K562 (cell line): ENCODE measurements around the gene SCAMP3. TPM values are rescaled to one million over a fixed set of nuclear protein-coding genes. Genes with fewer than 3 reads are reported as not detected.
A peak's percentile ranks its signal among the peaks of the same experiment; 100 is the strongest.

ENCODE experiments used
- ATF1 ChIP-seq, 2 experiments: fragments of 450-650 bp in 1 of 2; IDR thresholded peaks; 2 replicates each; pipeline ENCODE4 v1.6.1; 2016; ENCODE audit warnings: missing compliant biosample characterization in 1 of 2, missing genetic modification characterization in 1 of 2
- CREM ChIP-seq: IDR thresholded peaks from 2 replicates; pipeline ENCODE4 v1.6.1; 2014; ENCODE audit warnings: antibody characterized with exemption, low read depth
- CXXC5 ChIP-seq: fragments of 250-450 bp; sonication (Bioruptor Pico); IDR thresholded peaks from 2 replicates; pipeline ENCODE4 v1.8.0; 2022; ENCODE audit warnings: inconsistent platforms, mild to moderate bottlenecking, moderate library complexity
- ESRRA ChIP-seq: fragments of 450-650 bp; IDR thresholded peaks from 2 replicates; pipeline ENCODE4 v1.6.1; 2014; ENCODE audit warnings: low read depth, mild to moderate bottlenecking, moderate library complexity, borderline replicate concordance
- HLTF ChIP-seq: fragments of 450-650 bp; IDR thresholded peaks from 2 replicates; pipeline ENCODE4 v1.6.1; 2016
- IFI16 ChIP-seq: fragments of 250-450 bp; sonication (Bioruptor Pico); IDR thresholded peaks from 2 replicates; pipeline ENCODE4 v2.1.2; 2022; ENCODE audit warnings: mild to moderate bottlenecking, inconsistent platforms
- LCOR ChIP-seq: sonication (generic); formaldehyde crosslinking; IDR thresholded peaks from 2 replicates; pipeline ENCODE4 v1.8.0; 2022; ENCODE audit warnings: mild to moderate bottlenecking, missing genetic modification reagents
- MAFK ChIP-seq: IDR thresholded peaks from 2 replicates; pipeline ENCODE4 v1.6.1; 2011; ENCODE audit warnings: low read length, improper control_type of control experiment
- MTA2 ChIP-seq: fragments of 450-650 bp; IDR thresholded peaks from 2 replicates; pipeline ENCODE4 v1.6.1; 2016; ENCODE audit warnings: low read depth
- NBN ChIP-seq: fragments of 450-650 bp; IDR thresholded peaks from 2 replicates; pipeline ENCODE4 v1.6.1; 2016; ENCODE audit warnings: low read depth, mild to moderate bottlenecking
- NELFE ChIP-seq: IDR thresholded peaks from 2 replicates; pipeline ENCODE4 v1.6.1; 2011; ENCODE audit warnings: mild to moderate bottlenecking; ENCODE audit not compliant: insufficient read depth, insufficient read length
- PKNOX1 ChIP-seq: fragments of 450-650 bp; IDR thresholded peaks from 2 replicates; pipeline ENCODE4 v1.6.1; 2016
- PYGO2 ChIP-seq: fragments of 450-650 bp; IDR thresholded peaks from 2 replicates; pipeline ENCODE4 v1.6.1; 2016; ENCODE audit warnings: mild to moderate bottlenecking, missing genetic modification characterization, moderate library complexity, missing compliant biosample characterization
- RBFOX2 ChIP-seq: fragments of 200-400 bp; formaldehyde crosslinking; IDR thresholded peaks from 2 replicates; pipeline ENCODE4 v1.6.1; 2017; ENCODE audit warnings: low read depth, mild to moderate bottlenecking, low read length, moderate library complexity
- RFX5 ChIP-seq: IDR thresholded peaks from 2 replicates; pipeline ENCODE4 v1.6.1; 2011; ENCODE audit warnings: low read depth, mild to moderate bottlenecking, improper control_type of control experiment, low read length
- SMC3 ChIP-seq: conservative IDR thresholded peaks from 2 replicates; pipeline ENCODE4 v1.6.1; 2011; ENCODE audit warnings: low read depth, low read length, improper control_type of control experiment; ENCODE audit not compliant: insufficient read depth
- SP1 ChIP-seq: sonication (generic); formaldehyde crosslinking; IDR thresholded peaks from 2 replicates; pipeline ENCODE4 v1.8.1; 2022; ENCODE audit warnings: mild to moderate bottlenecking, missing genetic modification reagents
- YY1 ChIP-seq, 3 experiments: IDR thresholded peaks; 2 replicates each; pipeline ENCODE4 v1.6.1; 2011; ENCODE audit warnings: low read length in 2 of 3, mild to moderate bottlenecking in 2 of 3, moderate library complexity in 2 of 3, borderline replicate concordance in 1 of 3, control low read depth in 1 of 3, low read depth in 1 of 3; ENCODE audit not compliant: insufficient read depth in 3 of 3, insufficient replicate concordance in 2 of 3, control insufficient read depth in 1 of 3, insufficient read length in 1 of 3; ENCODE audit errors: extremely low read depth in 1 of 3
- ZBTB43 ChIP-seq: sonication (generic); formaldehyde crosslinking; IDR thresholded peaks from 2 replicates; pipeline ENCODE4 v1.8.0; 2023; ENCODE audit warnings: mild to moderate bottlenecking, missing genetic modification reagents
- ZBTB7A ChIP-seq: IDR thresholded peaks from 2 replicates; pipeline ENCODE4 v1.6.1; 2011; ENCODE audit warnings: low read depth, mild to moderate bottlenecking, low read length, moderate library complexity, borderline replicate concordance; ENCODE audit not compliant: control insufficient read depth
- ZNF165 ChIP-seq: fragments of 250-450 bp; sonication (Bioruptor Pico); IDR thresholded peaks from 2 replicates; pipeline ENCODE4 v1.4.0; 2020; ENCODE audit warnings: borderline replicate concordance
- ZNF280B ChIP-seq: fragments of 250-450 bp; sonication (Bioruptor Pico); IDR thresholded peaks from 2 replicates; pipeline ENCODE4 v1.5.1; 2021; ENCODE audit warnings: mild to moderate bottlenecking
- ZNF316 ChIP-seq: fragments of 450-650 bp; IDR thresholded peaks from 2 replicates; pipeline ENCODE4 v1.6.1; 2016
- ZNF584 ChIP-seq: fragments of 200-800 bp; sonication (Bioruptor generic); IDR thresholded peaks from 2 replicates; pipeline ENCODE4 v1.6.1; 2016; ENCODE audit warnings: low read depth, mild to moderate bottlenecking, missing genetic modification characterization, missing compliant biosample characterization
- ZNF830 ChIP-seq: fragments of 250-450 bp; sonication (Bioruptor Pico); IDR thresholded peaks from 2 replicates; pipeline ENCODE4 v1.5.0; 2021; ENCODE audit warnings: mild to moderate bottlenecking
- polyA plus RNA-seq, 8 experiments: library from polyadenylated mRNA; depleted of rRNA in 4 of 8; stranded (reverse) in 5 of 8; unstranded in 3 of 8; fragments of >200 nt; fragmentation: Nextera tagmentation in 2 of 8; fragmentation: Illumina TruSeq in 1 of 8; extraction: Ambion mirVana in 2 of 8; extraction: Trizol in 1 of 8; gene quantifications; 2 replicates each; pipeline versions ENCODE4 v1.2.1 to v1.2.3, GENCODE V29; 2011 to 2014; ENCODE audit warnings: inconsistent platforms in 1 of 8, missing spikeins in 1 of 8
- total RNA-seq, 7 experiments: library from RNA; depleted of rRNA in 6 of 7; stranded (reverse); fragments of >200 nt in 6 of 7; fragmentation: Illumina TruSeq in 2 of 7; extraction: Trizol in 2 of 7; gene quantifications; 2 replicates each; pipeline versions ENCODE4 v1.2.1 to v1.2.3, GENCODE V29; 2011 to 2021; ENCODE audit warnings: low replicate concordance in 1 of 7

The SCAMP3 gene
- total and polyA plus RNA-seq, 9 of the 15 experiments (the other 6 are each of a cell fraction or from before 2014, with no cell fraction given) = 14.2 to 131 (median 86.1) TPM

GRCh38 chr1:155206891-155207805 is 55.0 kb downstream of the SCAMP3 start (continued):
- TF ChIP-seq ZNF280B (CRISPR knock-in tag) = no peak
- peak; percentile 64 for TF ChIP-seq PKNOX1
- TF ChIP-seq ZNF316 = no peak
- no peak for TF ChIP-seq HLTF
- TF ChIP-seq SP1 (CRISPR knock-in tag) = no peak
- TF ChIP-seq IFI16 (CRISPR knock-in tag) = no peak
- peak; percentile 19; the same call in 1 of the 2 replicates for TF ChIP-seq MAFK
- TF ChIP-seq RFX5 = no peak
- TF ChIP-seq ESRRA = peak; percentile 23; the same call in 1 of the 2 replicates
- TF ChIP-seq ZBTB7A = 0 out of 2 replicates have a peak, but pooled peaks have one; percentile 38
- TF ChIP-seq SMC3 = peak; percentile 93
- TF ChIP-seq ZNF165 (CRISPR knock-in tag) = no peak
- TF ChIP-seq ZBTB43 (CRISPR knock-in tag) = no peak
- TF ChIP-seq CREM = peak; percentile 37
- TF ChIP-seq CXXC5 = 0 out of 2 replicates have a peak, but pooled peaks have one; percentile 18
- 0 out of 2 replicates have a peak, but pooled peaks have one; percentile 43 for TF ChIP-seq NBN
- TF ChIP-seq PYGO2 (tag) = no peak
- 0 out of 2 replicates have a peak, but pooled peaks have one; percentile 21 for TF ChIP-seq RBFOX2
- no peak for TF ChIP-seq NELFE
- no peak for TF ChIP-seq ZNF830 (CRISPR knock-in tag)
- no peak for TF ChIP-seq ATF1 (CRISPR knock-in tag; IDR thresholded peaks at IDR 0.05)
- TF ChIP-seq ATF1 (tag; IDR thresholded peaks at IDR 0.05) = peak; percentile 35; the same call in 1 of the 2 replicates
- TF ChIP-seq MTA2 = no peak
- TF ChIP-seq LCOR (CRISPR knock-in tag) = 0 out of 2 replicates have a peak, but pooled peaks have one; percentile 18
- TF ChIP-seq YY1 (IDR thresholded peaks at IDR 0.05; ENCODE audit: borderline replicate concordance in 1 of 3, control insufficient read depth in 1 of 3, extremely low read depth in 1 of 3, insufficient read depth in 3 of 3, insufficient read length in 1 of 3, insufficient replicate concordance in 2 of 3, low read depth in 1 of 3, low read length in 2 of 3) = peak in 2 of 3 experiments; percentile 57 to 66
- TF ChIP-seq ZNF584 = no peak
